Fibroblast of pulmonary artery (primary cell): ENCODE measurements around the gene PTPRK.
"Not testable (repeated sequence)": the region's sequence is repeated elsewhere in the genome, so short reads cannot be mapped to it uniquely, and the experiment has no call there.

Experiments used
- DNase-seq: peaks from one replicate; pipeline ENCODE4 v3.0.0-alpha.2; 2010; ENCODE audit warnings: low read depth
- H3K4me3 ChIP-seq: replicated peaks from 2 replicates; pipeline ENCODE4 v1.5.1; 2011; ENCODE audit warnings: low read depth, mild to moderate bottlenecking, control low read depth, low read length, moderate library complexity
- CTCF ChIP-seq: IDR thresholded peaks from 2 replicates; pipeline ENCODE4 v1.5.1; 2011; ENCODE audit warnings: mild to moderate bottlenecking, control low read depth, low read length, inconsistent platforms; ENCODE audit errors: missing control alignments

PTPRK gene

GRCh38 chr6:128491610-128492206 lies 28.7 kb downstream of the PTPRK start:
- peak; percentile 89 for DNase-seq
- TF ChIP-seq CTCF: no peak
- H3K4me3 ChIP-seq: peak overlapping the region; percentile 67

- DNase-seq: peak; percentile 57
- H3K4me3 ChIP-seq: peak overlapping the region; percentile 67
Measured at GRCh38 chr6:128491100-128491581, 29.3 kb downstream of the PTPRK start.

GRCh38 chr6:128487746-128488145 lies 32.7 kb downstream of the PTPRK start:
- peak; percentile 70 for DNase-seq
- no peak for TF ChIP-seq CTCF

More at GRCh38 chr6:128491100-128491581, 29.3 kb downstream of the PTPRK start:
- TF ChIP-seq CTCF: no peak

GRCh38 chr6:128487055-128487454 lies 33.3 kb downstream of the PTPRK start:
- no peak overlapping the region for H3K4me3 ChIP-seq
- TF ChIP-seq CTCF: peak; percentile 44
- DNase-seq: no peak

More at GRCh38 chr6:128487746-128488145, 32.7 kb downstream of the PTPRK start:
- no peak overlapping the region for H3K4me3 ChIP-seq

GRCh38 chr6:128486580-128486979 lies 33.8 kb downstream of the PTPRK start:
- H3K4me3 ChIP-seq, DNase-seq: not testable (repeated sequence)

- no peak for DNase-seq
- H3K4me3 ChIP-seq: no peak overlapping the region
- TF ChIP-seq CTCF: no peak
Measured at GRCh38 chr6:128483472-128484135, 36.8 kb downstream of the PTPRK start.

GRCh38 chr6:128482642-128483041 lies 37.8 kb downstream of the PTPRK start:
- DNase-seq: no peak
- H3K4me3 ChIP-seq: no peak overlapping the region
- TF ChIP-seq CTCF: no peak
